ENCODE measurements around the gene DIS3L2.

The DIS3L2 gene

GRCh38 chr2:231996797-231997540 lies 35.5 kb downstream of the DIS3L2 start:
- no peak for TF ChIP-seq CTCF (IDR thresholded peaks at IDR 0.05; ENCODE audit: borderline replicate concordance, insufficient read depth, low read depth, low read length)
- no peak overlapping the region for H3K4me3 ChIP-seq (ENCODE audit: low read depth, low read length)

- no peak overlapping the region for H3K4me3 ChIP-seq (ENCODE audit: low read depth, low read length)
- TF ChIP-seq CTCF (IDR thresholded peaks at IDR 0.05; ENCODE audit: borderline replicate concordance, insufficient read depth, low read depth, low read length) = no peak
Measured at GRCh38 chr2:231998046-231998445, 36.5 kb downstream of the DIS3L2 start.

GRCh38 chr2:232000439-232000838 lies 38.9 kb downstream of the DIS3L2 start:
- TF ChIP-seq CTCF (IDR thresholded peaks at IDR 0.05; ENCODE audit: borderline replicate concordance, insufficient read depth, low read depth, low read length) = no peak
- no peak overlapping the region for H3K4me3 ChIP-seq (ENCODE audit: low read depth, low read length)

GRCh38 chr2:232001073-232001472 lies 39.6 kb downstream of the DIS3L2 start:
- no peak for TF ChIP-seq CTCF (IDR thresholded peaks at IDR 0.05; ENCODE audit: borderline replicate concordance, insufficient read depth, low read depth, low read length)
- no peak overlapping the region for H3K4me3 ChIP-seq (ENCODE audit: low read depth, low read length)

GRCh38 chr2:232006253-232006652 lies 44.7 kb downstream of the DIS3L2 start:
- no peak for TF ChIP-seq CTCF (IDR thresholded peaks at IDR 0.05; ENCODE audit: borderline replicate concordance, insufficient read depth, low read depth, low read length)
- no peak overlapping the region for H3K4me3 ChIP-seq (ENCODE audit: low read depth, low read length)

GRCh38 chr2:232008907-232009638 lies 47.6 kb downstream of the DIS3L2 start:
- no peak overlapping the region for H3K4me3 ChIP-seq (ENCODE audit: low read depth, low read length)
- no peak for TF ChIP-seq CTCF (IDR thresholded peaks at IDR 0.05; ENCODE audit: borderline replicate concordance, insufficient read depth, low read depth, low read length)

All from GM12875 (cell line).